ENCODE data around the gene KRT4.

The KRT4 gene

DNA sequence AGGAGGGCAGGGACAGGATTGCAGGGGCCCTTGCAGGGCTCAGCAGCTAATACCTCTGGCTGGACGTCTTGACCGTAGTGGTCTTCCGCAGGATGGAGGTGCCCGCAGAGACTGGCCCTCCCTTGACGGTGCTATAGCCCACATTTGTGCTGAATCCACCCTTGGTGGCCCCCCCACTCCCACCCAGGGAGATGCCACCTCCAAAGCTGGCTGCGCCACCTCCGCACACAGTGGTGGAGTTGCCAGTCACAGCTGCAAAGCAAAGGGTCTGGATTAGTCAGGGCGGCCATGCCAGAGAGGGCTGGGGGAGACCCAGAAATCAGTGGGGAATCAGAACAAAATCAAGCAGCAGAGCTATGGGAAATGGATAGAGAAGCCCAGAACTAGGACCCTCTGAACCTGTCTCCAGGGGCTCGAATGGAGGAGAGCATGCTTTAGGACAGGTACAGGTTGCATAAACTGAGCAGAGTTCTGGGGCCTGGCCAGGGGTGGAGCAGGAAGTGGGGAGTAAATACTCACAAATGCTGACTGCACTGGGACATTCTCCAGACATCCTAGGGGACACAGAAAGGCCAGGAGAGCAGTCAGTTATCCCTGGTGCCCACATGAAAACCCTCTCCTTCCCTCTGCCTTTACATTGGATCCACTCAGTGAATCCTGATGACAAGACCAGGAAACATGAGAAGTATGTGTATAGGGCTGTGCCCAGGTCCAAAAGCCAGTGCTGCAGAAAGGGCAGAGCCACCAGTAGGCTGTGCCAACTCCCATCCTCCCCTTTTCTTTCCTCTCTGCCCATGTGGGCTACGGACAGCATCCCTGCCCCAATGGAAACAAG lies 8.1 kb upstream of the KRT4 start:
- no peak for DNase-seq (ENCODE audit: low read depth in 2 of 2)

GRCh38 chr12:52821071-52821730 lies 7.3 kb upstream of the KRT4 start:
- DNase-seq (ENCODE audit: low read depth in 2 of 2): no peak

DNA sequence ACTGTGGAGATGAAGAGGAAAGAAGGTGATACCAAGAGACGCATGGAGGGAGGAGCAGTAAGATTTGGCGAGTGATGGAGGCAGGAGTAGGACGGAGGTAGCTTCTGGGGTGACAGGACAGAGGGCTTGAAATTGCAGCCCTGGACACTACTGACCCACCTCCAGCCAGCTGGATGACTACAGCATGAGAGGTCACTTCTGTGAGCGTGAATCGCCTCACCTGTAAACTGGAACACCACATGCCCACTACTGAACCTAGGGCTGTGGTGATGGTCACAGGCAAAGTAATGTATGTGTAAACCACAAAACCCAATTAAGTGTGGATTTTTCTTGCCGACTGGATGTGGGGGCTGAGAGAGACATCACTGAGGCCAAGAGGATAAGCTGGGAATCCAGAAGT lies 6.6 kb upstream of the KRT4 start:
- DNase-seq (ENCODE audit: low read depth in 2 of 2): no peak

- DNase-seq (ENCODE audit: low read depth in 2 of 2): no peak
Measured at GRCh38 chr12:52819731-52820510, 6.0 kb upstream of the KRT4 start.

GRCh38 chr12:52818887-52819420 lies 5.0 kb upstream of the KRT4 start:
- DNase-seq (ENCODE audit: low read depth in 2 of 2): no peak

DNA sequence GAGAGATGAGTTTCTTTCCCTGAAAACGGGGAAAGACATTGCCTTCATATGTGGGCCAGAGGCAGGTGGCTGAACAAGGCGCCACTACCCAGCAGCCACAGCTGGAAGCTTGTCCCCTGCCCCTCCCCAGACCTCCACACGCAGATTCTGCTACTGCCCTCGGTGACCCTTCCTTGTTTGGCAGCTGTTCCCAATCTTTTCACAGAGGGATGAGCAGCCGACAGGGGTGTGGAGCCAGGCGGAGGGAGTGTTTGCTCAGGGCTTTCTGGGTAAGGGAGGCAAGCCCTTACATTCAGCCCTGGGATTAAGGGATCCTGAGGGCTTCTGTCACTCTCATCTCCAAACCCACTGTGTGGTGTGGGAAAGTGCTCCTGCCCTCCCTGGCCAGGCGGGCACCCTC lies 4.5 kb upstream of the KRT4 start:
- no peak for DNase-seq (ENCODE audit: low read depth in 2 of 2)

DNA sequence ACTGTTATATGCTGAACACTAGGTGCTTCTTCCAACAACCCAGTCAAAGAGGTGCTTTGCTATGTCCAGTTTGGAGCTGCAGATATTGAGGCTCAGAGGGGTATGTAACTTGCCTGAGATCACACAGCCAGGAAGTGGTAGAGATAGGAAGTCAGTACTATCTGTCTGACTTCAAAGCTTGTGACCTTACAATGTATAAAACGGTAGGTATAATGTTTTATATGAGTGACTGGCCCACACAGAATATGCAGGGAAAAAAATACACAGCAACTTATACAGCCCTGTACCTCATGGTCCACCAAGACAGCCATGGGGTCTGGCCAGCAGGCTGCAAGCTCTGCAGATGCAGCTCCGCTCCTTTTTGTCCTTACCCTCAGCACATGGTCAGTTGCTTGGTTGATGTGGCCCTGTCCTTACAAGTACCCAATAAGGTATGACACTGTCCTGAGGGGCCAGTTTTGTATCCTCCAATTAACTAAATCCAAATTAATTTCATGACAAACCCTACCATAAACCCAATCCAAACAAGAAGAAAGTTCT lies 3.9 kb upstream of the KRT4 start:
- no peak for DNase-seq (ENCODE audit: low read depth in 2 of 2)

DNA sequence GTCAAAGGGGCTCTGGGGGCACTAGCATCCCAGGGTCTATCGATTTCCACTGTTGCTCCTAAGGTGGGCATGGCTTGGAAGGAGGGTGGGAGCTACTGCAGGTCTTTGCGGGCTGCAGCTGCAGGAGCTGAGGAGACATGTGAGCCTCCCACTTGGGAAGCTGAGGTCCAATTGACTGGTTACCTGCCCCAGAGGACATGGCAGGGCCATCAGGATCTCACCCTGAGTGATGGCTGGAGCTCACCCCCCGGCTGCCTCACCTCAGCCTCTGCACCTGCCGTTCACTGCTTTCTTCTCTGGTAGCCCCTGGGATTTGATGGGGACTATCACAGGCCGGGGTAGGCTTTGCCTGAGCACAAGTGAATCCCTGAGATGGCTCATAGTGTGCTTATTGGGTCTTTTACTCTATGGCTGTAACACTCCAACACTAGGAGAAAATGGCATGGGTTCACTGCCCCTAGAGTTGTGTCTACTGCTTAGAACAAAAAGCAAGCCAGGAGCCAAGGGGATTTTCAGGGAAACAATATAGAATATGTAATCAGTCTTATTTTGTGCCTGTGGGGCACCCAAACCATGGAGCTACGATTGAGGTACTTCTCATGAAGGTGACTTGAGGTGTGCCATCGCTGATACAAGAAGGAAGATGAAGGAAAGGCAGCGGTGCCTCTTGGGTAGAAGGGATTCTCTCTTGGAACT lies 3.2 kb upstream of the KRT4 start:
- no peak for DNase-seq (ENCODE audit: low read depth in 2 of 2)

DNA sequence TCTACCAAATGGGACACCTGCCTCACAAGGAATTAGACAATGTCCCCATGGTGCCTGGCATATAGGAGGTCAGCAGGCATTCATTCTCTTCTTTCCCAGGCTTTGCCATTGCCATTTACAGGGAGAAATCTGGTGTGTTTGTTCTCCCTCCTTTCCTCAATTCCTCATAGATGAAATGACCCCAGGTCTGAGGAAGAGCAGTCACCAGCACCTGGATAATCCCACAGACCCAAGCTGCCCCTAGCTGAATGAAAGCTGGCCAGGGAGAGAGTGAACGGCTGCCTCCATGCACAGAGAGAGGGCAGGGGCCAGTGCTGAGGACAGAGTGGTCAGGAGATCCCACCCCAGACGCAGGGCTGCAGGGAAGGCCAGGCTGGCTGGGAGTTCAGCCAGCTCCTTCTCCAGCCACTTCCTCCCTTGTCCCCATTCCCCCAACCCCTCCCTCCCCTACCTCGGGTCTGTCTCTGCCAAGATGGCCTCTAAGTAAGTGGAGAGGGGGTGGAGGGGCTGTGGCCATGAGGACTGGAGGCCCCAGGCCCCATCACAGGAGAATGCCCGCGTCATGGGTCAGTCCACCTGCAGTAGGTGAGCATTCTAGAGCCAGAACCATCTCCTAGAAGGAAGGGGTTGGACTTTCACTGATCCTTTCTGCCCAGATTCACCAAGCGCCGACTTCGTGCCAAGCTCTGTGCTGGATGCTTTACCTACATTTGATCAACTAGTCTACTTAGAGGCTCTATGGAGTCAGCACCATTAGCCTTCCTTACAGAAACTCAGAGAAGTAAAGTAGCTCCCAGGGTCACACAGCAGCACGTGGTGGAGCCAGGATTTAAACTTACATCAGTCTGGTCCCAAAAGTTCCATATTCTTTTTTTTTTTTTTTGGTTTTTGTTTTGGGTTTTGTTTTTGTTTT lies 2.0 kb upstream of the KRT4 start:
- DNase-seq (ENCODE audit: low read depth in 2 of 2): no peak

DNA sequence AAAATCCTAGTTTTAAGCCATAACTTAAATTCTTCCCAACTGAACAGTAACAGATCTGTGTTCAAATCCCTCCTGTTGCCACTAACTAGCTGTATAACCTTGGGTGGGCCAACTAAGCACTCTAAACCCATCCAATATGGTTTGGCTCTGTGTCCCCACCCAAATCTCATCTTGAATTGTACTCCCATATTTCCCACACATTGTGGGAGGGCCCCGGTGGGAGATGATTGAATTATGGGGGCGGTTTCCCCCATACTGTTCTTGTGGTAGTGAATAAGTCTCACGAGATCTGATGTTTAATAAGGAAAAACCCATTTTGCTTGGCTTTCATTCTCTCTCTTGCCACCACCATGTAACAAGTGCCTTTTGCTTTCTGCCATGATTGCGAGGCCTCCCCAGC lies 1.2 kb upstream of the KRT4 start:
- no peak for DNase-seq (ENCODE audit: low read depth in 2 of 2)

DNA sequence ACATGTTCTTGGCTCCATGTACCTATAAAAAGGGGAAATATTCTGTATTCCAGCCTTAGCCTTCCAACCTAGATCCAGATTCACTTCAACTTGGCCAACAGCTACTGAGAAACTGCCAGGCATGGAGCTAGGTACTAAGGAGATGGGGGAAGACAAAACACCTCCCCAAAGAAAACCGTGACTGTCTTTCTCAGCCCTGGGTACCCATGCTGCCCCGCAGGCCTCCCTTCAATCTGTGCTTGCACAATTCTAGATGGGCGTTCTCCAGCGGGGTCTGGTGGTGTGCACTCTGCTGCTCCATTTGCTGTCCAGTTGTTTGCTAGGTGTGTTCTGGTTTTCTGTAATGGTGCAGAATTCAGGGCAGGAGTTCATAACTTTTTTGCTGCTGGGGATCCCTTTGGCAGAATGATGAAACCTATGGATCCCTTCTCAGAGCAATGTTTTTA lies 817 bp upstream of the KRT4 start:
- no peak for DNase-seq (ENCODE audit: low read depth in 2 of 2)

DNA sequence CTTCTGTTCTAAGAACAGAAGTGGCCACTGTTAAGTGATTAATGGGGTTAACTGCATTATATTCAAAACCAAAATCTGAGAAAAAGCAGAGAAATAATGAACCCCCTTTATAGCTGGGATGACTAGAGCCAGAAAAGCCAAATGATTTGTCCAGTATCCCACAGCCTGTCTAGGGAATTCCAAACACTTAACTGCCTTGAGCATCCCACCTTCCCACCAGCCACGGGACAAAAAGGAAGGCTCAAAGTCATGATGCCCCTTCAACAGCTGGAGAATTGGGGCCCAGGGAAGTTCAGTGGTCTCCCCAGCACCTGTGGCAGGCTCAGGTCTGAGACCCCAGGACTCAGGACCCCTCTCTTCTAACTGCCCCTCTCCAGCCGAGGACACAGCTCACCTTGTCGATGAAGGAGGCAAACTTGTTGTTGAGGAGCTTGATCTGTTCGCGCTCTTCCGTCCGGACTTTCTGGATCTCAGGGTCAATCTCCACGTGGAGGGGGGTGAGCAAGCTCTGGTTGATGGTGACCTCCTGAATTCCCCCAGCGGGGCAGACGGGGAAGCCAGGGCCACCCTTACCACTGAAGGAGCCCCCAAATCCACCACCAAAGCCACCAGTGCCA lies 605 bp downstream of the KRT4 start:
- no peak for DNase-seq (ENCODE audit: low read depth in 2 of 2)

GRCh38 chr12:52812749-52813148 lies 1.2 kb downstream of the KRT4 start:
- DNase-seq (ENCODE audit: low read depth in 2 of 2): no peak

DNA sequence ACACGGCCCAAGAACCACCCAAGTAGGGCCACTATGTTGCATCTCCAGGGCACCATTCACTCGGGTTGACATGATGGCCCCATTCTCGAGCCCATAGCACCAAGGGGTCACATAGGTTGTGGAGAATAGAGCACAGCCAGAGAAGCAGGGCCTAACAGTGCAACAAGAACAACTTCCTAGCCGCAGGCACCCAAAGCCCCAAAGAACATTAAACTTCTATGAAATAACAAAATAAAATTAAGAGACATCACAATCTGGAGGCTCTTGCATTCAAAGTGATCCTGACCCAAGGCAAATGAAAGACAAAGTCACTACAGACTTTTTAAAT lies 1.9 kb downstream of the KRT4 start:
- no peak for DNase-seq (ENCODE audit: low read depth in 2 of 2)

GRCh38 chr12:52811191-52812072 lies 2.5 kb downstream of the KRT4 start:
- DNase-seq (ENCODE audit: low read depth in 2 of 2): no peak

- DNase-seq (ENCODE audit: low read depth in 2 of 2): no peak
Measured at GRCh38 chr12:52810554-52810953, 3.4 kb downstream of the KRT4 start.

DNA sequence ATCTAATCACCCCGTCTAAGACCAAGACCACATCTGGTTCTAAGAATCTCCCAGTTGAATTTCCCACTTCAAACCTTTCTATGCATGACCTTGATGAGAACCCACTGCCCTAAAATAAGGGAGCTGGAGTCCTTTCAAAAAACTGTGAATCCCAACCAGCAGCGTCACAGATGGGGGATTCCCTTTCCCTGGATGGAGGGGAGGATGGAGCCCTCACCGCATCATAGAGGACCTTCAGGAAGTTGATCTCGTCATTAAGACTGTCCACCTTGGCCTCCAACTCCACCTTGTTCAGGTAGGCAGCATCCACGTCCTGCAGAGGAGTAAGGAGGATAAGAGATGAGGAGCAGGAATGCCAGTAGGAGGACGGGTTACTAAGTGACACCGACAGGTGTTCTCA lies 4.8 kb downstream of the KRT4 start:
- no peak for DNase-seq (ENCODE audit: low read depth in 2 of 2)

- no peak for DNase-seq (ENCODE audit: low read depth in 2 of 2)
Measured at GRCh38 chr12:52808573-52809160, 5.2 kb downstream of the KRT4 start.
